Right lobe of liver (tissue), 4 donors: ENCODE measurements around the gene ARFGAP3.

ENCODE experiments used
- CTCF ChIP-seq, 4 donors: fragments of 200-600 bp in 3 of 4; fragments of 450-650 bp in 1 of 4; IDR thresholded peaks; one replicate each; pipeline versions ENCODE4 v1.5.1 to v1.8.0; 2016 to 2022; ENCODE audit warnings: antibody characterized with exemption in 4 of 4, mild to moderate bottlenecking in 2 of 4
- POLR2A ChIP-seq: fragments of 450-650 bp; IDR thresholded peaks from one replicate; pipeline ENCODE4 v1.6.1; 2017; ENCODE audit warnings: antibody characterized with exemption, mild to moderate bottlenecking
- donor health status: DM: no; HTN: no; CAD: no.
- donor health status: DM: no; HTN: no; CAD: no.
- donor health status: DM: no; HTN: yes; CAD: no.

DNA sequence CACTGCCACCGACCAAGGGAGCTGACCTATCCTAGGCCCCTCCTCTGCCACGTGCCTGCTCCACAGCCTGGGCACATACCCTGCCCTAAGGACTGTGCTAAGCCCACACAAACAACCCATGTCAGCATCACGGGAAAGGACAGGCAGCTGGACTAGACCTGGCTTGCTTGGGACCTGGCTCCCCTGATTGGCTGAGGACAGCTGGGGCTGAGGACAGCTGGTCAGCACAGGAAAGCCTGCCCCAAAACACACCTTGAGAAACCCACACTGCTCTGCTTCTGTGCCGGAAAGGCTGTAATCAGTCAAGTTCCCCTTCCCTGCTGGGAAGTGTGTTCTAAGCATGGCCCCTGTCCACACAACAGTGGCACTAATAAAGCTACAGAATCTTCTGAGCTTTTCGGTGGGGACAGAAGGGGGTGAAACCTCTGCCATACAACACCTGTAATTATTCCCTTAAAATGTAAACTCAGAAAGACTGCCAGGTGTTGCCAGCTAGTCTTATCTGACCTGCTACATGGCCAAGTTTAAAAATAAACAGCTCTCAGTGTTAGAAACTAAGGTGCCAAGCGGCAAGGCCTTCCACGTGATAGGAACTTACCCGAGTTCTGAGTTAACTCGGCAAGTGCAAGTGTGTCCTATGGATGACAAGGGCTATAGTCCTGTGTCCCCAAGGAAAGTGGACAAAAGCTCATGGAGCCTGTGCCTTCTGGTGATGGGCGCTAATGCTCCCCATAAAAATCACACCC is 35.7 kb upstream of the ARFGAP3 start:
- TF ChIP-seq CTCF (IDR thresholded peaks at IDR 0.05), result no peak
- no peak for TF ChIP-seq POLR2A
